HepG2 (cell line): ENCODE results near the gene VAMP5. TPM values are rescaled to one million over a fixed set of nuclear protein-coding genes. Genes with fewer than 3 reads are reported as not detected.
"Not testable (repeated sequence)": the region's sequence is repeated elsewhere in the genome, so short reads cannot be mapped to it uniquely, and the experiment has no call there.

ENCODE experiments used
- ATAC-seq: fragments of 200-7000 bp; cut with Tn5 transposase; 3 replicates; pipeline ENCODE4 v1.9.1; 2020; ENCODE audit warnings: mild to moderate bottlenecking, moderate library complexity
- BruUV-seq: library from RNA; stranded (reverse); fragments of 400-500 nt; replicated peaks from 2 replicates; lab custom pipeline; 2021; lab: Mats Ljungman, UMichigan
- CTCF ChIA-PET: fragments of 300-600 bp; formaldehyde crosslinking; extraction: SDS; loops from one replicate; lab custom pipeline; 2021; ENCODE audit warnings: low total read pairs, inconsistent platforms, low intra/inter-chr PET ratio; lab: Yijun Ruan, JAX
- POLR2A ChIA-PET: fragments of 350-600 bp; sonication (Branson Sonifier 250); formaldehyde crosslinking; loops from one replicate; lab custom pipeline; 2020; ENCODE audit warnings: antibody characterized with exemption, inconsistent platforms; lab: Yijun Ruan, JAX
- DNase-seq: peaks from one replicate; pipeline ENCODE4 v3.0.0-alpha.2; 2015; ENCODE audit warnings: low spot score
- FAIRE-seq: peaks from 3 replicates; lab custom pipeline; 2011; peaks lifted over from hg19 to GRCh38; lab: Jason Lieb, UNC
- H2AFZ ChIP-seq: one replicate; pipeline ENCODE4 v1.6.1; 2011; ENCODE audit warnings: low read length, inconsistent platforms
- H3K27ac ChIP-seq: fragments of 300-600 bp; 3 replicates; pipeline ENCODE4 v1.8.0; 2011; ENCODE audit warnings: mixed run types, mild to moderate bottlenecking, mixed read lengths, low read length, inconsistent platforms; ENCODE audit not compliant: insufficient read depth; ENCODE audit errors: extremely low read length
- H3K27me3 ChIP-seq, 2 experiments: fragments of 200-600 bp in 1 of 2; 2 replicates in 1 of 2; 3 replicates in 1 of 2; pipeline versions ENCODE4 v1.6.0 to v1.8.0; 2011; ENCODE audit warnings: low read length in 2 of 2, mild to moderate bottlenecking in 2 of 2, moderate library complexity in 2 of 2, inconsistent platforms in 1 of 2; ENCODE audit not compliant: insufficient read depth in 2 of 2, control insufficient read depth in 1 of 2
- H3K36me3 ChIP-seq, 2 experiments: fragments of 200-600 bp in 1 of 2; replicated peaks in 1 of 2; 2 replicates in 1 of 2; 3 replicates in 1 of 2; pipeline versions ENCODE4 v1.5.1 to v1.8.0; 2011; ENCODE audit warnings: low read length in 2 of 2, inconsistent platforms in 1 of 2; ENCODE audit not compliant: insufficient read depth in 2 of 2, control insufficient read depth in 1 of 2
- H3K4me1 ChIP-seq: 2 replicates; pipeline ENCODE4 v1.5.1; 2012; ENCODE audit warnings: low read length, inconsistent platforms; ENCODE audit not compliant: insufficient read depth
- H3K4me2 ChIP-seq: 2 replicates; pipeline ENCODE4 v1.6.0; 2011; ENCODE audit warnings: low read depth, low read length, inconsistent platforms
- H3K4me3 ChIP-seq, 3 experiments: fragments of 200-600 bp in 1 of 3; sonication (generic), shearing (Covaris generic) in 1 of 3; replicated peaks in 1 of 3; 2 replicates each; pipeline ENCODE4 v1.5.1; 2011 to 2016; ENCODE audit warnings: low read length in 3 of 3, inconsistent platforms in 2 of 3, low read depth in 2 of 3, mild to moderate bottlenecking in 2 of 3, control low read depth in 1 of 3, mixed read lengths in 1 of 3; ENCODE audit not compliant: insufficient read depth in 1 of 3
- H3K79me2 ChIP-seq: one replicate; pipeline ENCODE4 v1.6.1; 2011; ENCODE audit warnings: low read length, inconsistent platforms; ENCODE audit not compliant: insufficient read depth
- H3K9ac ChIP-seq: 2 replicates; pipeline ENCODE4 v1.6.0; 2011; ENCODE audit warnings: mild to moderate bottlenecking, low read depth, low read length, inconsistent platforms; ENCODE audit not compliant: insufficient read depth
- H3K9me3 ChIP-seq: 2 replicates; pipeline ENCODE4 v1.5.1; 2012; ENCODE audit warnings: mild to moderate bottlenecking, low read length
- H4K20me1 ChIP-seq: 2 replicates; pipeline ENCODE4 v1.6.0; 2011; ENCODE audit warnings: inconsistent platforms, mild to moderate bottlenecking, low read length, moderate library complexity; ENCODE audit not compliant: insufficient read depth
- ARID5B ChIP-seq: IDR thresholded peaks from 2 replicates; pipeline ENCODE4 v1.4.0; 2020; ENCODE audit warnings: mild to moderate bottlenecking, missing genetic modification reagents
- FOSL2 ChIP-seq: sonication (generic); formaldehyde crosslinking; IDR thresholded peaks from 2 replicates; pipeline ENCODE4 v1.4.0; 2020; ENCODE audit warnings: missing genetic modification reagents
- RARA ChIP-seq: IDR thresholded peaks from 2 replicates; pipeline ENCODE4 v1.6.1; 2016; ENCODE audit warnings: missing genetic modification reagents, missing compliant biosample characterization
- SAP130 ChIP-seq: IDR thresholded peaks from 2 replicates; pipeline ENCODE4 v1.6.1; 2016; ENCODE audit warnings: low read depth
- SKIL ChIP-seq: sonication (generic); formaldehyde crosslinking; IDR thresholded peaks from 2 replicates; pipeline ENCODE4 v1.8.0; 2022; ENCODE audit warnings: missing genetic modification reagents, mild to moderate bottlenecking, moderate library complexity, borderline replicate concordance
- SOX5 ChIP-seq: IDR thresholded peaks from 2 replicates; pipeline ENCODE4 v1.6.1; 2016; ENCODE audit warnings: borderline replicate concordance
- TBX3 ChIP-seq: fragments of 450-650 bp; IDR thresholded peaks from 2 replicates; pipeline ENCODE4 v1.6.1; 2017; ENCODE audit warnings: antibody characterized with exemption, mild to moderate bottlenecking, inconsistent platforms, borderline replicate concordance
- TEAD3 ChIP-seq: optimal IDR thresholded peaks from 2 replicates; pipeline ENCODE3; 2016; ENCODE audit warnings: borderline replicate concordance
- ZBTB33 ChIP-seq: sonication (generic); formaldehyde crosslinking; IDR thresholded peaks from 2 replicates; pipeline ENCODE4 v1.4.0; 2020; ENCODE audit warnings: missing genetic modification reagents
- ZBTB38 ChIP-seq: sonication (generic); formaldehyde crosslinking; IDR thresholded peaks from 2 replicates; pipeline ENCODE4 v1.5.1; 2020; ENCODE audit warnings: mild to moderate bottlenecking, missing genetic modification reagents
- ZBTB39 ChIP-seq: sonication (generic); formaldehyde crosslinking; IDR thresholded peaks from 2 replicates; pipeline ENCODE4 v1.5.0; 2020; ENCODE audit warnings: missing genetic modification reagents
- WGBS: methylation state at CpG from one replicate; pipeline ENCODE4 v1.1.6; 2017; ENCODE audit warnings: low lambda C conversion rate; 5-methylcytosine and 5-hydroxymethylcytosine counted together
- in situ Hi-C: cut with HindIII; loops from 2 replicates; pipeline ENCODE4 v1.10.0; 2017; ENCODE audit warnings: low pct_unique_long_range_greater_than_20kb; ENCODE audit not compliant: extremely low pct_ligation_motif_present
- intact Hi-C: fragments of 100-400 bp; cut with micrococcal nuclease; formaldehyde crosslinking; loops from one replicate; pipeline ENCODE4 v1.10.0; 2022; ENCODE audit not compliant: unreplicated experiment
- polyA plus RNA-seq, 8 experiments: library from polyadenylated mRNA; depleted of rRNA in 3 of 8; stranded (reverse) in 7 of 8; unstranded in 1 of 8; fragments of >200 nt; fragmentation: Illumina TruSeq in 4 of 8; extraction: Trizol in 4 of 8; gene quantifications; 2 replicates each; pipeline versions ENCODE4 v1.2.1 to v1.2.3, GENCODE V29; 2011 to 2016; ENCODE audit warnings: low read depth in 4 of 8, missing spikeins in 1 of 8, mixed read lengths in 1 of 8; ENCODE audit not compliant: insufficient read depth in 1 of 8
- total RNA-seq, 5 experiments: library from RNA; depleted of rRNA; stranded (reverse); fragments of >200 nt; fragmentation: Illumina TruSeq; extraction: Trizol; gene quantifications; 2 replicates each; pipeline ENCODE4 v1.2.3, GENCODE V29; 2016; ENCODE audit warnings: low read depth in 1 of 5

VAMP5 gene
- total and polyA plus RNA-seq, 2 of the 13 experiments (the other 11 are each of a cell fraction or from before 2014, with no cell fraction given), result 7.2 to 56.7 TPM

GRCh38 chr2:85592299-85592698, 8.1 kb downstream of the VAMP5 start:
- H3K36me3 ChIP-seq, FAIRE-seq, CTCF ChIA-PET, H4K20me1 ChIP-seq, H3K4me2 ChIP-seq, H2AFZ ChIP-seq, H3K27ac ChIP-seq, in situ Hi-C loops, H3K27me3 ChIP-seq, ATAC-seq, H3K9ac ChIP-seq, H3K4me3 ChIP-seq, BruUV-seq, intact Hi-C loops, H3K9me3 ChIP-seq: not testable (repeated sequence)
- Histone ChIP-seq H3K4me1 (peaks cover 86% of the 10 kb centered on the region), H3K79me2 (peaks cover 18% of the 10 kb centered on the region)
- TF ChIP-seq SKIL, result peak; percentile 24; the same call in 1 of the 2 replicates
- TF ChIP-seq SAP130 (CRISPR knock-in tag), result 0 out of 2 replicates have a peak, but pooled peaks have one; percentile 22
- TF ChIP-seq ZBTB33 (CRISPR knock-in tag), result peak; percentile 93
- peak; percentile 56 for TF ChIP-seq RARA
- TF ChIP-seq ZBTB38, result peak; percentile 46; the same call in 1 of the 2 replicates
- peak; percentile 75 for TF ChIP-seq FOSL2 (CRISPR knock-in tag)
- TF ChIP-seq ZBTB39 (CRISPR knock-in tag), result 0 out of 2 replicates have a peak, but pooled peaks have one; percentile 7
- peak; percentile 13 for TF ChIP-seq TEAD3
- peak; percentile 13; the same call in 1 of the 2 replicates for TF ChIP-seq SOX5 (CRISPR knock-in tag)
- 0 out of 2 replicates have a peak, but pooled peaks have one; percentile 10 for TF ChIP-seq ARID5B (CRISPR knock-in tag)
- 0 out of 2 replicates have a peak, but pooled peaks have one; percentile 15 for TF ChIP-seq TBX3
- peak; percentile 41 for DNase-seq
- POLR2A ChIA-PET, result interaction anchor here (1.6 to 25.9 kb wide), 5 partner anchors 13 to 268 kb away, joined by 4 to 795 read pairs (median 116); partner anchors contain the start of genes C2orf68, GGCX, MAT2A and RNF181
- WGBS, result 64% methylated on average over 9 of the region's 9 CpGs
